ENCODE measurements around the gene CCNT1. TPM values are rescaled to one million over a fixed set of nuclear protein-coding genes. Genes with fewer than 3 reads are reported as not detected.

Gene CCNT1
- total and polyA plus RNA-seq, 2 experiments from 2014 or later: 12.8 to 33.6 TPM

GRCh38 chr12:48693572-48693971 lies 22.9 kb downstream of the CCNT1 start (continued):
- TF ChIP-seq EZH2 (IDR thresholded peaks at IDR 0.05; ENCODE audit: low read depth, unreplicated experiment): no peak
- TF ChIP-seq ZNF114 (CRISPR knock-in tag; IDR thresholded peaks at IDR 0.05): no peak
- no peak for TF ChIP-seq NANOG (IDR thresholded peaks at IDR 0.05; ENCODE audit: borderline replicate concordance)
- TF ChIP-seq POLR2AphosphoS5 (IDR thresholded peaks at IDR 0.05; ENCODE audit: low read depth): no peak
- TF ChIP-seq JUNB (IDR thresholded peaks at IDR 0.05; ENCODE audit: unreplicated experiment): no peak
- no peak for TF ChIP-seq CREB1 (CRISPR knock-in tag; IDR thresholded peaks at IDR 0.05; ENCODE audit: low read depth)
- no peak for TF ChIP-seq REST (IDR thresholded peaks at IDR 0.05; ENCODE audit: unreplicated experiment)
- TF ChIP-seq ETS1 (IDR thresholded peaks at IDR 0.05): no peak
- TF ChIP-seq ZNF331 (CRISPR knock-in tag; IDR thresholded peaks at IDR 0.05; ENCODE audit: low read depth): no peak
- TF ChIP-seq EZH2phosphoT487 (IDR thresholded peaks at IDR 0.05; ENCODE audit: unreplicated experiment): no peak

GRCh38 chr12:48691826-48692487 lies 24.6 kb downstream of the CCNT1 start:
- H3K27me3 Mint-ChIP-seq (ENCODE audit: insufficient read depth, low read depth, poor library complexity): peaks cover 2% of the 10 kb centered on the region
- no peak overlapping the region for H3K27ac Mint-ChIP-seq
- ATAC-seq (no peak), DNase-seq (ENCODE audit: low spot score) (no peak)
- H3K36me3 Mint-ChIP-seq (ENCODE audit: low read depth): peaks cover 64% of the 10 kb centered on the region
- H3K4me3 ChIP-seq: no peak overlapping the region
- H3K4me2 ChIP-seq: no peak overlapping the region
- H4K20me1 ChIP-seq (replicated peaks; ENCODE audit: insufficient read depth): peaks cover 14% of the 10 kb centered on the region
- H3K4me1 Mint-ChIP-seq: no peaks in the 10 kb centered on the region
- H3K9me3 Mint-ChIP-seq: no peaks in the 10 kb centered on the region
- H3K9me2 ChIP-seq (ENCODE audit: insufficient read depth): no peaks in the 10 kb centered on the region
- H3K4me1 ChIP-seq (ENCODE audit: insufficient read depth): no peaks in the 10 kb centered on the region
- H3K27me3 ChIP-seq (ENCODE audit: insufficient read depth): no peaks in the 10 kb centered on the region
- H3F3A ChIP-seq (replicated peaks; ENCODE audit: low read depth): no peaks in the 10 kb centered on the region
- peaks cover 35% of the 10 kb centered on the region for H3K36me3 ChIP-seq (ENCODE audit: insufficient read depth)
- no peak overlapping the region for H2AFZ ChIP-seq
- H3K79me2 ChIP-seq (replicated peaks; ENCODE audit: insufficient read depth): peaks cover 22% of the 10 kb centered on the region
- no peak overlapping the region for H3K27ac ChIP-seq (ENCODE audit: low read depth)
- H3K4me3 Mint-ChIP-seq: no peak overlapping the region
- TF ChIP-seq NANOG (IDR thresholded peaks at IDR 0.05; ENCODE audit: borderline replicate concordance) (no peak), ZNF114 (CRISPR knock-in tag; IDR thresholded peaks at IDR 0.05) (no peak), REST (IDR thresholded peaks at IDR 0.05; ENCODE audit: unreplicated experiment) (no peak), EZH2phosphoT487 (IDR thresholded peaks at IDR 0.05; ENCODE audit: unreplicated experiment) (no peak), EZH2 (IDR thresholded peaks at IDR 0.05; ENCODE audit: low read depth, unreplicated experiment) (no peak), ZNF331 (CRISPR knock-in tag; IDR thresholded peaks at IDR 0.05; ENCODE audit: low read depth) (no peak), ETS1 (IDR thresholded peaks at IDR 0.05) (no peak), STAT1 (IDR thresholded peaks at IDR 0.05; ENCODE audit: unreplicated experiment) (no peak)

Data from GM23338 (cell line).